NCI-H524 (cell line): ENCODE measurements around the gene ILK.

Source experiments
- DNase-seq, 2 experiments: peaks; one replicate each; lab custom pipeline; 2025; lab: John Stamatoyannopoulos, UW

Gene ILK

GRCh38 chr11:6606471-6607189 is 3.1 kb downstream of the ILK start:
- no peak for DNase-seq

- DNase-seq: no peak
Measured at GRCh38 chr11:6607190-6607795, 3.7 kb downstream of the ILK start.

DNA sequence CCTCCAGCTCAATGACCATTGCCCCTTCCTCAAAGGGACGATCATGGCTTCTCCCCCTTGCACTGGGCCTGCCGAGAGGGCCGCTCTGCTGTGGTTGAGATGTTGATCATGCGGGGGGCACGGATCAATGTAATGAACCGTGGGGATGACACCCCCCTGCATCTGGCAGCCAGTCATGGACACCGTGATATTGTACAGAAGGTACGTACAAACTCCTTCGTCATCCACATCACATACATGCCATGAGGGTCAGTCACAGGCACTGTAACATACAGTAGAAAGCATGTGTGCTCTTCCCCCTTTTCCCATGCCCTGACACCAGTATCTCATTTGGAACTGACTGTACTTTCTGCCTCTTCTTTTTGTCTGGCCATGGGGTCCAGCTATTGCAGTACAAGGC is 4.4 kb downstream of the ILK start:
- DNase-seq: no peak

- DNase-seq: no peak
Measured at GRCh38 chr11:6608726-6609501, 5.3 kb downstream of the ILK start.

DNA sequence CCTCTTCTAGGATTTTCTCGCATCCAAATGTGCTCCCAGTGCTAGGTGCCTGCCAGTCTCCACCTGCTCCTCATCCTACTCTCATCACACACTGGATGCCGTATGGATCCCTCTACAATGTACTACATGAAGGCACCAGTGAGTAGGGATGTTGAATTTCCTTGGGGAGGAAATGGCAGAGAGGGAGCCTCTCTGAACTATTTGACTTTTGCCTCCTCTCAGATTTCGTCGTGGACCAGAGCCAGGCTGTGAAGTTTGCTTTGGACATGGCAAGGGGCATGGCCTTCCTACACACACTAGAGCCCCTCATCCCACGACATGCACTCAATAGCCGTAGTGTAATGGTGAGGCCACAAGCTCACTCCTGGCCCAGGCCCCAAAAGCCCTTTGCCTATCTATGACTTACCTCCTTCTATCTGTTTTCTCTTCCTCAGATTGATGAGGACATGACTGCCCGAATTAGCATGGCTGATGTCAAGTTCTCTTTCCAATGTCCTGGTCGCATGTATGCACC is 6.0 kb downstream of the ILK start:
- DNase-seq: no peak

DNA sequence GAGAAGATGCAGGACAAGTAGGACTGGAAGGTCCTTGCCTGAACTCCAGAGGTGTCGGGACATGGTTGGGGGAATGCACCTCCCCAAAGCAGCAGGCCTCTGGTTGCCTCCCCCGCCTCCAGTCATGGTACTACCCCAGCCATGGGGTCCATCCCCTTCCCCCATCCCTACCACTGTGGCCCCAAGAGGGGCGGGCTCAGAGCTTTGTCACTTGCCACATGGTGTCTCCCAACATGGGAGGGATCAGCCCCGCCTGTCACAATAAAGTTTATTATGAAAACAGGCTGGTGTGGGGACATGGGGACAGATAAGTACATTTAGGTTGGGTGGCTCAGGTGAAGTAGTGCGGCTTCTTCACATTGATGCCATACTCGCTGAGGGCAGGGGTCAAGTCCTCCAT is 7.0 kb downstream of the ILK start:
- no peak for DNase-seq

GRCh38 chr11:6611092-6611962 is 7.8 kb downstream of the ILK start:
- no peak for DNase-seq

DNA sequence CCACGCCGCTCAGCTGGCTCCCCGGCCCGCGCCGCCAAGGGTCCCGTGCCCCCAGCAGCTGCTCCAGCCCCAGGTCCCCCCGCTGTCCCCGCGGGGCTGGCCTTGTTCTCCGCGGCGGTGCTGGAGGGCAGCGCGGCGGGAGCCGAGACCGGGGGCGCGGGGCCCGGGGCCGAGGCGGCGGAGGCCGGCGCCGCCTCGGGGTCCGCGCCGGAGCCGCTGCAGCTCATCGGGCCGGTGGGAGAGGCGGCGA is 8.3 kb downstream of the ILK start:
- no peak for DNase-seq

- DNase-seq: peak; percentile 79 to 87
Measured at GRCh38 chr11:6612213-6613041, 8.9 kb downstream of the ILK start, which contains the start of gene TAF10. Gene TAF10, minus strand, starts transcription at chr11:6612216. Its CDS starts 27 bp downstream, at chr11:6612189.

GRCh38 chr11:6613496-6613895 is 9.9 kb downstream of the ILK start:
- DNase-seq: no peak

- DNase-seq: no peak
Measured at GRCh38 chr11:6614446-6614845, 10.9 kb downstream of the ILK start.

DNA sequence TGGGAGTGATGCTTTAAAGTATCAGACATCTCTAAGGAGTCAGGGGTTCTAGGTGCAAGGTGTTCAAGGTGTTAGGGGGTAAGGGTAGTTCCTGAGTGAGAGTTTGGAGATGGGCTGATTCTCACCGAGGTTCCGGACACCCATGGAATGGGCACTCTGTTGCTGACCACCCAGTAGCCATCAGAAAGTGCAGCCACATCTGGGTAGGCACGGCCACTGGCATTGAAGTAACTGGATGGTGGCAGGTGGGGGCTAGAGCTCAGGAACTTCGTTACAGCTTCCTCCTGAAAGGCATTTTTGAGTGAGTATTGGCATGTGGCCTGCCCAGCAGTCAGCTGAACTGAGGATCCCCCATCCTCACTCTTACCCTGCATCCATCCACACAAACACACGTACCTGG is 11.5 kb downstream of the ILK start:
- no peak for DNase-seq

GRCh38 chr11:6615882-6616585 is 12.5 kb downstream of the ILK start:
- no peak for DNase-seq

DNA sequence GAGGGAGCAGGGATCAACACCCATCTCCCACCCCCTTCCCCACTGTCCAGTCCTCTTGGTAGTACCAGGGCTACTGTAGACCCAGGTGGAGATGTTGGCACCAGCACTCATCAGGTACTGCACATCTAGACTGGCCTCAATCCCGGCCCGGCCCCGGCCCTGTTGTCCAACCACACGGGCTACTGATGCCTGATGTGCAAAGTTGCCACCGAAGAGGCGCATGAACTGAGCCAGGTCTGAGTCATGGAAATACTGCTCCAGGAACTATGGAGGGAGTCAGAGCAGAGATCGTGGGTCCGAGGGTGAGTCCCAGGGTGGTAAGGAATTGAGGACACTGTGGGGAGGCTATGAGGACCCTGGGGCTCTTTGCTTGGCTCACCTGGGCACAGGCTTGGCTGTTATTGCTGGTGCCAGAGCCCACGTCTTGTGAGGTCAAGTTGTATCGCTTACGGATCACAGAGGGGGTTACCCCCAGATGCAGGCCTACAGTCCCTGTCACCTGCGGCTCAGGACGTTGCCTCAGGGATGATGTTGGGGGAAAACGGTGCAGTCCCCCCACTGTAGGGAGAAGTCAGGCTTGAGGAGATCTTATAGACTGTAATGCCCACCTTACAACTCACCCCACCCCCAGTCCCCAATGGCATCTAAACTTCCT is 13.1 kb downstream of the ILK start:
- DNase-seq: no peak

DNA sequence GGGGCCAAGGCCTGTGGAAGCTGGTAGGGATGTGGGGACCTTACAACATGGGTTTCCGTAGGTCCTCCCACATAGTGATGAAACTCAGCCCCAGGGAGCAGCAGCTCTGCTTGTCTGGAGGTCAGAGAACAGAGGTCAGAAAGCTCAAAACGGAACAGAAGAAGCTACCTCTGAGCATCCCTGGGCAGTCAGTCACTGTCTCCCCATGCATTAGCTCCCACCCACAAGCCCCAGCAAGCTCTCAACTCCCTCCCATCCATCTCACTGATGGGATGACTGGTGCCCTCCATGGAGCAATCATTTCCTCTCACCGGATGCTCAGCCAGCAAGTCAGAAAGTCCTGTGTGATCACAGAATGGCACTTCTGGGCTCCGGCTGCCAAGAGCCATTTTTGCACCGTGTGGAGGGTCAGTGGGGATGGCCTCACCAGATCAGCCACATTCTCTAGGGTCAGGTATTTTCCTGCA is 13.8 kb downstream of the ILK start:
- no peak for DNase-seq

DNA sequence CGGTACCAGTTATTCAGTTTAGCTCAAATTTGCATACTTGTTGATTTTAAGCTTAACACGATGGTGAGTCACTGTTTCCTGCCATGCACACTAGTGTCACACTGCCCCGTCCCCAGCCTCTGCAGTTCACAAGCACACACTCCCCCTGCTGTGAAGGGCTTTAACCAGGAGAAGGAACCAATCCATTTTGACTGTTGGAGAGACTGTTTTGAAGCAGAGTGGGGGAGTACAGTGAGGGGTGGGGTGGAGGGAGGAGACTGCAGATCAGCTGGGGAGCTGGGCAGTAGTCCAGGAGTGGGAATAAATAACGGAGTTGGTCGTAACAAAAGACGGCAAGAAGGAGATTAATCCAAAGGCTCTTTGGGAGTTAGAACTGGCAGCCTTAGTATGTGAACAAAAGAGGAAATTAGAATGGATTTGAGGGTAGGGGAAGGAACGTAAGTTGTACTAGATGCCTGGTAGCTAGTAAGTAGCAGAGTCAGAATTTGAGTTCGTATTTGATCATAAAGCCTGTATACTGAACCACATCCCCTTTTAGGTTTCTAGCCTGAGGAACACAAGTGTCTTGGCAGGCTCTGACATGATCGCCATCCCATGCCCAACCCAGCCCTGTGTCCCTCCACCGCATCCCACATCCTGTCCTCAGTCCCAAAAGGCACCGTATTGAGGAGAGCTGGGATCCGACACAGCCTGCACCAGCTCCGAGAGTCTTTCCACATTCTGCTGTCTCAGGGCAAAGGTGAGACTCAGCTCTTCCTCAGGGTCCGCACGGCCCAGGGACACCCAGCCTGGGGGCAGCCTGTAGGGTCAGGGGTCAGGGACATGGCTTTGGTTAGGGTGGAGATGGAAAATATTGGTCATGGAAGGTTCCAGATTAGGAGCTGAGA is 14.8 kb downstream of the ILK start:
- no peak for DNase-seq

DNA sequence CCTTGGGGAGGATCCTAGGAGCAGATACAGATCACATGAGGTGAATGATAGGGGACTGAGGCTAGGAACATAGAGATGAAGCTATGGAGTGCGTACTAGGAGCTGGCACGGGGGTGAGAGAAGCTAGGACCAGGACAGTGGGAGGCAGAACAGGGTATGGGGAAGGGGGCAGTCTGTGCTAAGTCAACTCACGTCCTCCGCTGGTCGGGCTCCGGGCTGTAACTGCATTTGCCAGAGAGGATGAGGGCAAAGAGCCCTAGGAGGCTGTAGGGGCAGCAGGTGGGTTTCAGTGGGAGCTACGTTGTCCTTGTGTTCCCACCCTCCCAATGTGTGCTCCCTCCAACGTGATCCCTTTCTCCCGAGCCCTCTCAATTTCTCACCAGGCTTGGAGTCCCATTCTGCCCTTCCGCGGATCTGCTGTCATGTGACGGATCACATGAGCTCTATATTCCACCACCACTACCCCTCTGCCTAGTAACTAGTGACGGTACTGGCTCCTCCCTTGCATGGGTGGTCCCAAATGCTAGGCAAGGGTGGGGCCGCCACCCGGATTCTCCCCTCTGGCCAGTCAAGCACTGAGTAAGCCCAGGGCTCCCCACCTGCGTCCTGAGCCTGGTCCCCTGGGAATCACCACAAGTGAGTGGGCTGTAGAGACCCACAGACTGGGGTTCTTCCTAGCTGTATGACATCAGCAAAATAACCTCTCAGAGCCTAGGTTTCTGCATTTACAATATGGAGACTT is 15.6 kb downstream of the ILK start, which contains the start of gene TPP1:
TPP1 (minus strand) TSS at position 419 of the 742 bp plus-strand sequence; CDS start at position 397, 22 bp downstream.
- peak; percentile 77 to 93 for DNase-seq

DNA sequence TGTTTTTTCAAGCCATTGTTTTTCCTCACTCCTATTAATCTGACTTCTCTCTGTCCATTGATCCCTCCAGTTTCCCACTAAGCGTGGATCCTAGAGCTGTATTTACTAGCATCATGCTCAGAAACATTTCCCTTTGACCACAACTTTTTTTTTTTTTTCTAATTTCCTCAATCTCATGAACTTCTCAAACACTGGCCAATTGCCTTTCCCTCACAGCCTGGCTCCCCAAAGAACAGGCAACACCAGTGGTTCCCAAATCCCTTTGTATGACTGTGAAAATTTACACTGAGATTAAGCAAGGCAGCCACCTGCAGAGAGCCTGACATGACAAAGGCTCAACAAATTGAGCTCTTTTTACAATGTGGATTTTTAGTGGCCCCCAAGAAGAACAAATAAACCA is 17.1 kb downstream of the ILK start:
- DNase-seq: no peak
